ENCODE data around the gene PCDHGA6.
"Not testable (repeated sequence)": the region's sequence is repeated elsewhere in the genome, so short reads cannot be mapped to it uniquely, and the experiment has no call there.

PCDHGA6 gene

DNA sequence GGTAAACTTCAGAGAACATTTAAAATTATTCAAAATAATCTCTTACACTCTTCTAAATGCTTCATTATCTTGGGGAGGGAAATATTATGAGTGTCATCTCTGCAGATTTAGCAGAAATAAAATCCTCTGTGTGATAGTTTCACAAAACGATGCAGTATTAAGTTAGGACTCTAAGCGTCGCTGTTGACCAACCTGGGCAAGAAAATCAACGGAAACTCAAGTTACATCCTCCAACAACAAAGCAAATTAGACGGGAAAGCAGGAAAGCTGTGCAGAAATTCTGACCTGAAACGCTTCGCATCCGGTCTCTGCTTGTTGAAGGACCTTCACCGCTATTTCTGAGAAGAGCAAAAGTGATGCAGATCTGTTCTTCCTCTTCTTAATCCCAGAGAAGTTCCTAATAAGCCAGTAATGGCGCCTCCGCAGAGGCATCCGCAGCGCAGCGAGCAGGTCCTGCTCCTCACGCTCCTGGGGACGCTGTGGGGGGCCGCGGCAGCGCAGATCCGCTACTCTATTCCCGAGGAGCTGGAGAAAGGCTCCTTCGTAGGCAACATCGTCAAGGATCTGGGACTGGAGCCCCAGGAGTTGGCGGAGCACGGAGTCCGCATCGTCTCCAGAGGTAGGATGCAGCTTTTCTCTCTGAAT is at the start of gene PCDHGA6:
Gene PCDHGA6, plus strand, starts transcription at position 219 of the 645 bp plus-strand sequence. Its CDS starts 193 bp downstream, at position 412.
- no peak for DNase-seq

DNA sequence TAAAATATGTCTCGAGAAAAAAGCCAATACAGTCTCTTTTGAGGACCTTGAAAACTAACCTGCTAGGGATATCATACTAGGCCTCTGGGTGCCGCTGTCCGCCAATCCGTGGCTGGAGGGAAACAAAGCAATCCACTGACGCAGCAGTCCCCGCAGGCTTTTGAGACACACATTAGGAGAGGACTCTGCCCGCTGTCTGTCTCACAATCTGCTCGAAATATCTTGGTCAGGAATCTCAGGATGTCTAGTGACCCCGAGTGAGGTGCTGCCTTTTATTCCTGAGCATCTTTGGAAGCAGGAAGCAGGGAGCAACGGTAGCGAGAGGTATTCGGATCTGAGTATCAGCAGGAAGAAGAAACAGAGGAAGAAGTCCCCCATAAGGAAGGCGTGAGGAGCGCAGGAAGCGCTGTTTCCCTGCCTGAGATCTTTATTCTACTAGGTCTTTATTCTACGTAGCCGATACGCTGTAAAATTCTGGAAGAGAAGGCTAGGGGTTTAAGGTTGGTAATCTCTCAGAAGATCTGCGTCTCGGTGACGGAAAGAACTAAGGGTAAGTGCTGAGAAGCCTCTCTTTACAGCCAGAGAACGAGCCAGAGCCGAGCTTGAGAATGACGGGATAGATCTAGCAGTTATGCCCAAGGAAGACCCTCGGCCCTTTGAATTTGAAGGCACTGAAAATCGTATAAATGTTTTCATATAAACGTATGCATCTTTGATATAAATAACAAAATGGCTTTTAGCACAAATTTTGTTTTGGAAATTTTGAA is 47.4 kb upstream of the PCDHGA6 start:
- DNase-seq = peak; percentile 78

DNA sequence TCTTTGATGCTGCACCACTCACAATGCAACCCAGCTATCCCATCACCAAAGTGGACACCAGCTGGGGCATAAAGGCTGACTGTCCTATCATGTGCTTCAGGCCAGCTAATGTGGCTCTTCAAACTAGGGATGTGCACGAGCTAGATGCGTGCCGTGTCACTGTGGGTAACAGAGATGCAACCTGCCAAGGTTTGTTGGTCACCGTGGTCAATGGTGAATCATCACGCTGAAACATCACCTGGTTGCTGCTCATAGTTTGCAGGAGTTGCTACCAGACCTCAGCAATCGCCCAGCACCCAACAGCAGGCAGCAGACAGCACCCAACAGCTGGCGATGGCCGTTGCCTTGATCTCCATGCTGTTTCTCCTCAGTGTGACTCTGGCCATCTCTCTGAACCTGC is 45.5 kb upstream of the PCDHGA6 start:
- DNase-seq = no peak

DNA sequence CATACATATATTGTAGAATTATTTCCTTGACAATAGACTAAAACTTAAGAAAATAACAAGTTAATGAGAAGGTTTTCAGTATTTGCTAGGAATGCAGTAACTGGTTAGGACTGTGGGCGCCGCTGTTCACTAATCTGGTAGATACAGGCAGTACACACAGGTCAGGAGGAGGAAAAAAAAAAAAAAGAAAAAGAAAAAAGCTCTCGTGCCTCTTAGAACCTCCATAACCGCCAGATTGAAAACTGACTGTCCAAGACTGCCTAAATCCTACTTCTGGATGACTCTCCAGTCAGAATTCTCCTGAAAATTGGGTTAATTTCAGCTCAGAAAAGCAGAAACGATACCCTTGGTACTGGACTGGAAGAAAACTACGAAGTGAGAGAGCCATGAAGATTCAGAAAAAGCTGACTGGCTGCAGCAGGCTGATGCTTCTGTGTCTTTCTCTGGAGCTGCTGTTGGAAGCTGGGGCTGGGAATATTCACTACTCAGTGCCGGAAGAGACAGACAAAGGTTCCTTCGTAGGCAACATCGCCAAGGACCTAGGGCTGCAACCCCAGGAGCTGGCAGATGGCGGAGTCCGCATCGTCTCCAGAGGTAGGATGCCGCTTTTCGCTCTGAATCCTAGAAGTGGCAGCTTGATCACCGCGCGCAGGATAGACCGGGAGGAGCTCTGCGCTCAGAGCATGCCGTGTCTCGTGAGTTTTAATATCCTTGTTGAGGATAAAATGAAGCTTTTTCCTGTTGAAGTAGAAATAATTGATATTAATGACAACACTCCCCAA is 43.2 kb upstream of the PCDHGA6 start, which contains the start of gene PCDHGA1:
Gene PCDHGA1, plus strand, starts transcription at position 216 of the 782 bp plus-strand sequence.
- peak; percentile 25 for DNase-seq

DNA sequence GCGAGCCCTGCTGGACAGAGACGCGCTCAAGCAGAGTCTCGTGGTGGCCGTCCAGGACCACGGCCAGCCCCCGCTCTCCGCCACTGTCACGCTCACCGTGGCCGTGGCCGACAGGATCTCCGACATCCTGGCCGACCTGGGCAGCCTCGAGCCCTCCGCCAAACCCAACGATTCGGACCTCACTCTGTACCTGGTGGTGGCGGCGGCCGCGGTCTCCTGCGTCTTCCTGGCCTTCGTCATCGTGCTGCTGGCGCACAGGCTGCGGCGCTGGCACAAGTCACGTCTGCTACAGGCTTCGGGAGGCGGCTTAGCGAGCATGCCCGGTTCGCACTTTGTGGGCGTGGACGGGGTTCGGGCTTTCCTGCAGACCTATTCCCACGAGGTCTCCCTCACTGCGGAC is 41.1 kb upstream of the PCDHGA6 start:
- not testable (repeated sequence) for DNase-seq

DNA sequence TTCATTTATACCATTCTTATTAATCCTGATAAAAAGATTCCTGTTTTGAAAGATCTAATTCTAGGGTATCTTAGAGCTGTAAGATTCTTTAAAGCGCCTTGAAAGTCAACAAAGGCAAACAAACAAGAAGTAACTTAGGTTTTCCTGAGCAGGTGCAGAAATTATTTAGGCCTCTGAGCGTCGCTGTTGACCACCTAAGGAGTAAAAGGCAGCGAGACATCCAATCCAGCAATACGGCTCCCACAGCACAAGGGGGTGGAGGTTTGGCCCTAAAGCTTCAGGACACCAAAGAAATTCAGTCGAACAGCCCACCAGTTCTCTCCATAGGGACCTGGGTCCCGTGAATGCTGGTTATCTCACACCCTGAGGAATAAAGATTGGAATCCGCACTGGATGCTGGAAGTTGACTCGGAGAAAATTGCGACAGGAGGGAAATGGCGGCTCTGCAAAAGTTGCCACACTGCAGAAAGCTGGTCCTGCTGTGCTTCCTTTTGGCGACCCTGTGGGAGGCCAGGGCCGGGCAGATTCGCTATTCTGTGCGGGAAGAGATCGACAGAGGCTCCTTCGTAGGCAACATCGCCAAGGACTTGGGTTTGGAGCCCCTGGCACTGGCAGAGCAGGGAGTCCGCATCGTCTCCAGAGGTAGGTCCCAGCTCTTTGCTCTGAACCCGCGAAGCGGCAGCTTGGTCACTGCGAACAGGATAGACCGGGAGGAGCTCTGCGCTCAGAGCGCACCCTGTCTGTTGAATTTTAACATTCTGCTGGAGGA is 35.0 kb upstream of the PCDHGA6 start, which contains the start of gene PCDHGA2:
Gene PCDHGA2, plus strand, starts transcription at position 223 of the 769 bp plus-strand sequence.
- DNase-seq = no peak

DNA sequence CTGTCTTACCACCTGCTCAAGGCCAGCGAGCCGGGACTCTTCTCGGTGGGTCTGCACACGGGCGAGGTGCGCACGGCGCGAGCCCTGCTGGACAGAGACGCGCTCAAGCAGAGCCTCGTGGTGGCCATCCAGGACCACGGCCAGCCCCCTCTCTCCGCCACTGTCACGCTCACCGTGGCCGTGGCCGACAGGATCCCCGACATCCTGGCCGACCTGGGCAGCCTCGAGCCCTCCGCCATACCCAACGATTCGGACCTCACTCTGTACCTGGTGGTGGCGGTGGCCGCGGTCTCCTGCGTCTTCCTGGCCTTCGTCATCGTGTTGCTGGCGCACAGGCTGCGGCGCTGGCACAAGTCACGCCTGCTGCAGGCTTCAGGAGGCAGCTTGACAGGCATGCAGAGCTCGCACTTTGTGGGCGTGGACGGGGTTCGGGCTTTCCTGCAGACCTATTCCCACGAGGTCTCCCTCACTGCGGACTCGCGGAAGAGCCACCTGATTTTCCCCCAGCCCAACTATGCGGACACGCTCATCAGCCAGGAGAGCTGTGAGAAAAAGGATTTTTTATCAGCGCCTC is 32.8 kb upstream of the PCDHGA6 start:
- DNase-seq = not testable (repeated sequence)

DNA sequence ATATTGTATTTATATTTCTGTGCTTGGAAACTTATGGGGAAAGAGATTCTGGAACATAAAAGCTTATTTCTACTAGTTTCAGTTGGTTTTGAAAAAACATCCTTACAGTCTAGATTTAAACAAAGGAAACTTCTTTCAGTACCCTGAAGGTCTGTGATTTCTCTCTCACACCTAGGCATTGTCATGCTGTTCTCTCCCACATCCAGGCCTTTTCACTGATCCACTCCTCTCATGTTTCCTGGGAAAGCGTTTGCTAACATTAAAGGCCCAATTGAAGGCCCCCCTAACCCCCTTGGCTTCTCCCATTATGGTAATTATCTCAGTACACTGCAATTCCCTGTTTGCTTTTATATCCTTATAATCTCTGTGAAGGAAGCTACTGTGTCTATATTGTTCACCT is 30.9 kb upstream of the PCDHGA6 start:
- no peak for DNase-seq

DNA sequence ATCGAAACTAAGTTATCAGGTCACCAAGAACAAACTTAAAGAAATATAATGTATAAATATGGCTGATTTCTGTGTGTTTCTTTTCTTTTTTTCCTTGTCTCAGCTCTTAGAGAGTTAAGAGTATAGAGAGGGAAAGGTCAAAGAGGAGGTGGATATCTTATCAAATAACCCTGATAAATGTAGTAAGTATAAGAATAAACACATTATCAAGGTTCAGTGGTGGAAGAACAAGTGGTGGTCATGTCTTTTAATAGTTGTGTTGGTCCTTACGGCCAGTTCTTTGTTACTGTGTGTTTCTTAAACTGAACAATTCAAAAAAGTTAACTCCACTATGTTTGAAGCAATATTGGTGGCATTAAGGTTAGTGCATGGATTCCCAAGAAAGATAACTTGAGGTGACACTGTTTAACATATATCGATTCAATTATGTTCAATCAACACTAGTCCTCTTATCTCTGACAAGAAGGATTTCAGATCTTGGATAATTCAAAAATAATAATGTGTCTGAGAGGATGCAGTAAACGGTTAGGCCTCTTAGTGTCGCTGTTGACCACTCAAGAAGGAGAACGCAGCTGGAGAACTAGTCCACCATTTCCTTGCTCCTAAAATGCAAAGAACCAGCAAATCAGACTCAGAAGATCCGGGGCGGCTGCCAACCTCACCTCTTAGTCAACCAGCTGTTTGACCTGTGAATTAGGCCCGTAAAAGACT is 30.3 kb upstream of the PCDHGA6 start, which contains the start of gene PCDHGA3:
Gene PCDHGA3, plus strand, starts transcription at position 588 of the 711 bp plus-strand sequence. CDS start 205 bp downstream, outside the sequence.
- DNase-seq = no peak

DNA sequence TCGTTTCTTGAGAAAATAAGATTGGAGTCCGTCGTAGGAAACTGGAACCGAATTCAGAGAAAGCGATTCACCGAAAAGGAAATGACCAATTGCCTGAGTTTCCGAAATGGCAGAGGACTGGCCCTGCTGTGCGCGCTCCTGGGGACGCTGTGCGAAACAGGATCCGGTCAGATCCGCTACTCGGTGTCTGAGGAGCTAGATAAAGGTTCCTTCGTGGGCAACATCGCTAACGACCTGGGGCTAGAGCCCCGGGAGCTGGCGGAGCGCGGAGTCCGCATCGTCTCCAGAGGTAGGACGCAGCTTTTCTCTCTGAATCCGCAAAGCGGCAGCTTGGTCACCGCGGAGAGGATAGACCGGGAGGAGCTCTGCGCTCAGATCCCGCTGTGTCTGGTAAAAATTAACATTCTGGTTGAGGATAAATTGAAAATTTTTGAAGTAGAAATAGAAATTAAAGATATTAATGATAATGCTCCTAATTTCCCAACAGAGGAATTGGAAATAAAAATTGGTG is 29.7 kb upstream of the PCDHGA6 start:
- no peak for DNase-seq

DNA sequence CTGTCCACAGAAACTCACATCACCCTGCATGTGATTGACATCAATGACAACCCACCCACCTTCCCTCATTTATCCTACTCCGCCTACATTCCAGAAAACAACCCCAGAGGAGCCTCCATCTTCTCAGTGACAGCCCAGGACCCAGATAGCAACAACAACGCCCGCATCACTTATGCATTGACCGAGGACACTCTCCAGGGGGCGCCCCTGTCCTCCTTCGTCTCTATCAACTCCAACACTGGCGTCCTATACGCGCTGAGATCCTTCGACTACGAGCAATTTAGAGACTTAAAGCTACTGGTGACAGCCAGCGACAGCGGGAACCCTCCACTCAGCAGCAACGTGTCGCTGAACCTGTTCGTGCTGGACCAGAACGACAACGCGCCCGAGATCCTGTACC is 28.4 kb upstream of the PCDHGA6 start:
- DNase-seq = no peak

DNA sequence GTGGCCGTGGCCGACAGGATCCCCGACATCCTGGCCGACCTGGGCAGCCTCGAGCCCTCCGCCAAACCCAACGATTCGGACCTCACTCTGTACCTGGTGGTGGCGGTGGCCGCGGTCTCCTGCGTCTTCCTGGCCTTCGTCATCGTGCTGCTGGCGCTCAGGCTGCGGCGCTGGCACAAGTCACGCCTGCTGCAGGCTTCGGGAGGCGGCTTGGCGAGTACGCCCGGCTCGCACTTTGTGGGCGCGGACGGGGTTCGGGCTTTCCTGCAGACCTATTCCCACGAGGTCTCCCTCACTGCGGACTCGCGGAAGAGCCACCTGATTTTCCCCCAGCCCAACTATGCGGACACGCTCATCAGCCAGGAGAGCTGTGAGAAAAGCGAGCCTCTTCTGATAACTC is 27.7 kb upstream of the PCDHGA6 start:
- DNase-seq = not testable (repeated sequence)

DNA sequence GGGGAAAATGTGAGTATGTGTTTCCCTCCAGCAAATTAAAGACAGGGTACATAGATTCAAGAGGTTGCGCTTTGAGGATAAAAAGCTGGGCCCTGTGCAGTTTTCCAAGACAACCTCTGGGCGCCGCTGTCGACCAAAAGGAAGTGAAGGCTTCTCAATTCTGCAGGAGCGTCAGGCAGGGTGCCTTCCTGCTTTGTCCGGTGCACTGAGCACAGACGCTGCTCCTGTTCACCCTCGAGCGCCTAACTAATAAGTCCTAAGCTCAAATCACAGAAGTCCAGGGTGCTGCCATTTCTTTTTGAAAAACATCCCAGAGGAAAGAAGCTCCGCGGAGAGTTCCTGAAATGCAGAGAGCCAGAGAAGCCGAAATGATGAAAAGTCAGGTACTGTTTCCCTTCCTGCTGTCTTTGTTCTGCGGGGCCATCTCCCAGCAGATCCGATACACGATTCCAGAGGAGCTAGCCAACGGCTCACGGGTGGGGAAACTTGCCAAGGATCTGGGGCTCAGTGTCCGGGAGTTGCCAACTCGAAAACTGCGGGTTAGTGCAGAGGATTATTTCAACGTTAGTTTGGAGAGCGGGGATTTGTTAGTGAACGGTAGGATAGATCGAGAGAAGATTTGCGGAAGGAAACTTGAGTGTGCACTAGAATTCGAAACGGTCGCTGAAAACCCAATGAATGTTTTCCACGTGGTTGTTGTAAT is 23.6 kb upstream of the PCDHGA6 start, which contains the start of gene PCDHGB1:
Gene PCDHGB1, plus strand, starts transcription at position 183 of the 703 bp plus-strand sequence. Its CDS starts 162 bp downstream, at position 345.
- peak; percentile 48 for DNase-seq

DNA sequence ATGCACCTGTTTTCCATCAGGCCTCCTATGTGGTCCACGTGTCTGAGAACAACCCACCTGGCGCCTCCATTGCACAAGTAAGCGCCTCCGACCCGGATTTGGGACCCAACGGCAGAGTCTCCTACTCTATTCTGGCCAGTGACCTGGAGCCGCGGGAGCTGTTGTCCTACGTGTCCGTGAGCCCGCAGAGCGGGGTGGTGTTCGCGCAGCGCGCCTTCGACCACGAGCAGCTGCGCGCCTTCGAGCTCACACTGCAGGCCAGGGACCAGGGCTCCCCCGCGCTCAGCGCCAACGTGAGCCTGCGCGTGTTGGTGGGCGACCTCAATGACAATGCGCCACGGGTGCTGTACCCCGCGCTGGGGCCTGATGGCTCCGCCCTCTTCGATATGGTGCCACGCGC is 22.1 kb upstream of the PCDHGA6 start:
- no peak for DNase-seq

DNA sequence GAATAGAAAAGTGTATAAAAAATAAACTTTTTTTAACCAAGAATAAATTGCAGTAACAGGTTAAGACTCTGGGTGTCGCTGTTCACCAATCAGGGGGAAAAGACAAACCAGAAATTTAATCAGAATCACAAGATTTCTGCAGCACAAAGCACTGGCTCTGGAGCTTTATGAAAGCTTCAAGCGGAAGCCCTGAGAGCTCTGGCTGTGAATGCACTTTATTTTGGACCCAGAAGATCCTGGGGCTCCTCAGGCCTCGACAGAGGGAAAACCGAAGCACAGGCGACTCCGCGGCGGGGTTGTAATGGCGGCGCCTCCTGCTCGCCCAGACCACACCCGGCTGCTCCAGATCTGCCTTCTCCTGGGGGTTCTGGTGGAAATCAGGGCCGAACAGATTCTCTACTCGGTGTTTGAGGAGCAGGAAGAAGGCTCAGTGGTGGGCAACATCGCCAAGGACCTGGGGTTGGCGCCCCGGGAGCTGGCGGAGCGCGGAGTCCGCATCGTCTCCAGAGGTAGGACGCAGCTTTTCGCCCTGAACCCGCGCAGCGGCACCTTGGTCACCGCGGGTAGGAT is 18.7 kb upstream of the PCDHGA6 start, which contains the start of gene PCDHGA4:
Gene PCDHGA4, plus strand, starts transcription at position 122 of the 570 bp plus-strand sequence. Its CDS starts 87 bp downstream, at position 209.
- DNase-seq = no peak

DNA sequence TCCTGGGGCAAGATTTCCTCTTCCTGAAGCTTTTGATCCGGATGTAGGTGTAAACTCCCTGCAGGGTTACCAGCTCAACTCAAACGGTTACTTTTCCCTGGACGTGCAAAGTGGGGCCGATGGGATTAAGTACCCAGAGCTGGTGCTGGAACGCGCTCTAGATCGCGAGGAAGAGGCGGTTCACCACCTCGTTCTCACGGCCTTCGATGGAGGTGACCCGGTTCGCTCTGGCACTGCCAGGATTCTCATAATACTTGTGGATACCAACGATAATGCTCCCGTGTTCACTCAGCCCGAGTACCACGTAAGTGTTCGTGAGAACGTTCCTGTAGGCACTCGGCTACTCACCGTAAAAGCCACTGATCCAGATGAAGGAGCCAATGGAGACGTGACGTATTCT is 18.1 kb upstream of the PCDHGA6 start:
- no peak for DNase-seq

DNA sequence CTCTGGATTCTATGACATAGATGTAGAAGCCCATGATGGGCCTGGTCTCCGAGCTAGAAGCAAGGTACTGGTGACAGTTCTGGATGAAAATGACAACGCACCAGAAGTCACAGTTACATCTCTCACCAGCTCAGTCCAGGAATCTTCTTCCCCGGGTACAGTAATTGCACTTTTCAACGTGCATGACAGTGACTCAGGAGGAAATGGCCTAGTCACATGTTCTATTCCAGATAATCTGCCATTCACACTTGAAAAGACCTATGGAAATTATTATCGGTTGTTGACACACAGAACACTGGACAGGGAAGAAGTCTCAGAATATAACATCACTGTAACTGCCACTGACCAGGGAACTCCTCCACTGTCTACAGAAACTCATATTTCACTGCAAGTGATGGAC is 17.6 kb upstream of the PCDHGA6 start:
- DNase-seq = no peak

DNA sequence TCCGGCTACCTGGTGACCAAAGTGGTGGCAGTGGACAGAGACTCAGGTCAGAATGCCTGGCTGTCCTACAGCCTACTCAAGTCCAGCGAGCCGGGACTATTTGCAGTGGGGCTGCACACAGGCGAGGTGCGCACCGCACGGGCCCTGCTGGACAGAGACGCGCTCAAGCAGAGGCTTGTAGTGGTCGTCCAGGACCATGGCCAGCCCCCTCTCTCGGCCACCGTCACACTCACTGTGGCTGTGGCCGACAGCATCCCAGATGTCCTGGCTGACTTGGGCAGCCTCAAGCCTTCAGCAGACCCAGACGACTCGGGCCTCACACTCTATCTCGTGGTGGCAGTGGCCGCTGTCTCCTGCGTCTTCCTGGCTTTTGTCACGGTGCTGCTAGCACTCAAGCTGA is 16.7 kb upstream of the PCDHGA6 start:
- DNase-seq = no peak

DNA sequence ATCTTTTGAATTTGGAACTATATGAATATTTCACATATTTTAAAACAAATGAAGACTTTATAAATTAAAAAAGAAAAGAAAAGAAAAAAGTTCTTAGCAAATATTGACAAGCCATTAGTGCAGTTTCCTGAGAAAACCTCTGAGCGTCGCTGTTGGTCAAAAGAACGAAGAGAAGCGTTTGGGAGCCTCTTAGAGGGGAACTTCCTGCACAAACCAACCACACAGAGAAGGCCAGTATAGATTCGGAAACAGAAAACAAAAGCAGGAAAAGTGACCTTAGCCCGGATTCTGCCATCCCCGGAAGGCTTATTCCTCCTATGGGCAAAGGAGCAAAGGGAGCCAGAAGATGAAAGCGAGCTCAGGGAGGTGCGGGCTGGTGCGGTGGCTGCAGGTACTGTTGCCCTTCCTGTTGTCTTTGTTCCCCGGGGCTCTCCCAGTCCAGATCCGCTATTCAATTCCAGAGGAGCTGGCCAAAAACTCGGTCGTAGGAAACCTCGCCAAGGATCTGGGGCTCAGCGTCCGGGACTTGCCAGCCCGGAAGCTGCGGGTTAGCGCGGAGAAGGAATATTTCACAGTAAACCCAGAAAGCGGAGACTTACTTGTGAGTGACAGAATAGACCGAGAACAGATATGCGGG is 13.8 kb upstream of the PCDHGA6 start, which contains the start of gene PCDHGB2:
Gene PCDHGB2, plus strand, starts transcription at position 205 of the 637 bp plus-strand sequence. Its CDS starts 142 bp downstream, at position 347.
- DNase-seq = no peak
